NCI-H1436 treated with DMSO at 0.1 percent for 48 hours (cell line): ENCODE measurements around the gene CDK5.
"Not testable (repeated sequence)": the region's sequence is repeated elsewhere in the genome, so short reads cannot be mapped to it uniquely, and the experiment has no call there.

Source experiments
- DNase-seq: peaks from one replicate; lab custom pipeline; 2025; lab: John Stamatoyannopoulos, UW

Gene CDK5

GRCh38 chr7:151013733-151014497 lies 43.8 kb downstream of the CDK5 start:
- DNase-seq: no peak

GRCh38 chr7:151013356-151013732 lies 44.4 kb downstream of the CDK5 start:
- no peak for DNase-seq

- no peak for DNase-seq
Observed at GRCh38 chr7:151012911-151013347, 44.8 kb downstream of the CDK5 start.

- DNase-seq: no peak
Observed at GRCh38 chr7:151012031-151012692, 45.5 kb downstream of the CDK5 start.

GRCh38 chr7:151011616-151012015 lies 46.1 kb downstream of the CDK5 start:
- DNase-seq: not testable (repeated sequence)

GRCh38 chr7:151011097-151011409 lies 46.6 kb downstream of the CDK5 start:
- DNase-seq: no peak

- DNase-seq: no peak
Observed at GRCh38 chr7:151010307-151011096, 47.2 kb downstream of the CDK5 start.

- DNase-seq: no peak
Observed at GRCh38 chr7:151010037-151010306, 47.7 kb downstream of the CDK5 start.

GRCh38 chr7:151009327-151010036 lies 48.2 kb downstream of the CDK5 start:
- DNase-seq: no peak

GRCh38 chr7:151008511-151009323 lies 49.0 kb downstream of the CDK5 start:
- no peak for DNase-seq

GRCh38 chr7:151008143-151008510 lies 49.6 kb downstream of the CDK5 start:
- DNase-seq: no peak

- DNase-seq: no peak
Observed at GRCh38 chr7:151007469-151007898, 50.2 kb downstream of the CDK5 start.

- no peak for DNase-seq
Observed at GRCh38 chr7:151006590-151007300, 51.0 kb downstream of the CDK5 start.

GRCh38 chr7:151005566-151005965 lies 52.1 kb downstream of the CDK5 start:
- no peak for DNase-seq
